ENCODE results near the gene SNX24. TPM values are rescaled to one million over a fixed set of nuclear protein-coding genes. Genes with fewer than 3 reads are reported as not detected.

The SNX24 gene
- total and polyA plus RNA-seq, 2 of the 4 experiments (the other 2 are of a cell fraction), result 13.8 to 15.0 TPM

DNA sequence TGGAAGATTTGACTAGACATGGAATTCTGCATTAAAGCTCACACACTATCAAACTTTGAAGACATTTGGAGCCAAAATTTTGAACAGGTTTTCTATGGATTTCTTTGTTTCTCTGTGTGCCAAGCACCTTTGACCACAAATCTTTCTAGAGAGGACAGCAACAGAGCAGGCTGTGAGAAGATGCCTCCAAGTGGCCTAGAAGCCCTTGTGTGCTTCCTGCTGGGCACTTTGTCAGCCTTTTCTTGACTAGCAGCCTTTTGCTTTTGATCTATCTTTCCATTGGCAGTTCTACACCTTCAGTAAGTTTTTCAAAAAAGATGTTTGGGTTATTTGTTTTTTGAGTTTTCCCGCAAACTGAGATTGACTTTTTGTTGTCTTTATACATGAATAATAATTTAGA is 84.6 kb downstream of the SNX24 start:
- no peaks in the 10 kb centered on the region for H3K9me3 ChIP-seq (ENCODE audit: control insufficient read depth, insufficient read depth, low read length)
- H3K4me3 ChIP-seq (ENCODE audit: insufficient read depth, low read depth, low read length), result no peak overlapping the region
- no peaks in the 10 kb centered on the region for H3K36me3 ChIP-seq (ENCODE audit: control insufficient read depth, insufficient read depth, low read length)
- H3K27ac ChIP-seq (ENCODE audit: insufficient read depth, low read length), result no peak overlapping the region
- peaks cover 7 to 8% of the 10 kb centered on the region in 2 experiments; a peak in 3 of 4 replicates for H3K79me1 ChIP-seq (ENCODE audit: low read depth in 1 of 2, low read length in 2 of 2)
- no CpG with 5 or more reads among the region's 1 CpG for WGBS, 2 experiments (ENCODE audit: extremely low coverage in 2 of 2, insufficient read length in 1 of 2)
- CTCF ChIA-PET, result no interaction called here
- H2BK20ac ChIP-seq (ENCODE audit: low read depth, low read length), result no peak overlapping the region
- POLR2A ChIA-PET (ENCODE audit: unreplicated experiment), result no interaction called here
- H3K9ac ChIP-seq (ENCODE audit: low read depth, low read length), result no peak overlapping the region
- H3K14ac ChIP-seq (replicated peaks; ENCODE audit: low read depth, low read length), result no peak overlapping the region
- no peak overlapping the region for H3K4ac ChIP-seq (ENCODE audit: low read depth, low read length)
- no peak overlapping the region for H2BK15ac ChIP-seq (ENCODE audit: low read depth, low read length)
- in situ Hi-C loops (cut with MboI; ENCODE audit: low sequenced_read_pairs) (no loop called here), intact Hi-C loops (cut with micrococcal nuclease) (no loop called here), dilution Hi-C loops (cut with HindIII; ENCODE audit: low sequenced_read_pairs, unreplicated experiment) (no loop called here)
- H2BK120ac ChIP-seq (ENCODE audit: low read depth, low read length), result no peak overlapping the region
- no peak for TF ChIP-seq BHLHE40 (IDR thresholded peaks at IDR 0.05; ENCODE audit: low read depth, low read length)
- TF ChIP-seq CHD1 (IDR thresholded peaks at IDR 0.05; ENCODE audit: low read depth, low read length), result no peak
- no peak for TF ChIP-seq RAD21 (IDR thresholded peaks at IDR 0.05; ENCODE audit: low read length)
- TF ChIP-seq RCOR1 (IDR thresholded peaks at IDR 0.05; ENCODE audit: insufficient replicate concordance, low read length), result no peak
- TF ChIP-seq MXI1 (IDR thresholded peaks at IDR 0.05; ENCODE audit: borderline replicate concordance, low read depth, low read length), result no peak
- no peak overlapping the region for H4K91ac ChIP-seq (ENCODE audit: insufficient read depth, low read depth, low read length)
- DNase-seq (no peak), ATAC-seq (ENCODE audit: low read depth) (no peak)
- H2BK5ac ChIP-seq (ENCODE audit: low read depth, low read length, poor library complexity, severe bottlenecking), result no peak overlapping the region
- no peak overlapping the region for H3K18ac ChIP-seq (ENCODE audit: low read depth, low read length)
- no peaks in the 10 kb centered on the region for H3K4me1 ChIP-seq (ENCODE audit: control insufficient read depth, insufficient read depth, low read length)
- H2AFZ ChIP-seq (replicated peaks; ENCODE audit: low read length, poor library complexity), result no peak overlapping the region
- no peak overlapping the region for H2AK5ac ChIP-seq (ENCODE audit: low read depth, low read length)
- no peaks in the 10 kb centered on the region for H3K27me3 ChIP-seq (ENCODE audit: control insufficient read depth, insufficient read depth, low read length)
- H4K5ac ChIP-seq (ENCODE audit: low read depth, low read length), result no peak overlapping the region
- H3K56ac ChIP-seq (ENCODE audit: extremely low read depth, insufficient read depth, low read length), result no peak overlapping the region
- no peak overlapping the region for H4K8ac ChIP-seq (ENCODE audit: low read depth in 2 of 2, low read length in 2 of 2)
- H4K20me1 ChIP-seq (ENCODE audit: insufficient read depth, low read length), result peaks cover 8% of the 10 kb centered on the region; the same call in 1 of the 2 replicates
- H3K23ac ChIP-seq (ENCODE audit: low read depth, low read length), result no peak overlapping the region
- H2AK9ac ChIP-seq (replicated peaks; ENCODE audit: low read depth, low read length, poor library complexity), result no peak overlapping the region
- H3K4me2 ChIP-seq (ENCODE audit: low read depth, low read length), result no peak overlapping the region
- no peaks in the 10 kb centered on the region; the same call in 1 of the 2 replicates for H3K9me1 ChIP-seq (ENCODE audit: insufficient read depth, low read length)
- BruUV-seq (replicated peaks), result no TSS peak
